A673 (cell line): ENCODE data around the gene TMEM235. TPM values are rescaled to one million over a fixed set of nuclear protein-coding genes. Genes with fewer than 3 reads are reported as not detected.

Experiments used
- BruUV-seq: library from RNA; stranded (reverse); fragments of 400-500 nt; replicated peaks from 2 replicates; lab custom pipeline; 2021; lab: Mats Ljungman, UMichigan
- CTCF ChIA-PET: fragments of 300-600 bp; sonication (Branson Sonifier 250); formaldehyde crosslinking; loops from one replicate; lab custom pipeline; 2022; ENCODE audit warnings: antibody characterized with exemption; lab: Charles Lee
- POLR2A ChIA-PET: fragments of 300-600 bp; sonication (Branson Sonifier 250); formaldehyde crosslinking; loops from one replicate; lab custom pipeline; 2022; ENCODE audit warnings: antibody characterized with exemption; ENCODE audit not compliant: low non-redundant PET; lab: Charles Lee
- DNase-seq: peaks from one replicate; pipeline ENCODE4 v3.0.0-alpha.2; 2015; ENCODE audit warnings: low spot score
- H3K27ac ChIP-seq: fragments of 200-600 bp; sonication (generic); 2 replicates; pipeline ENCODE4 v1.5.1; 2016; ENCODE audit warnings: mixed run types, low read depth, mild to moderate bottlenecking, mixed read lengths, antibody characterized with exemption, low read length; ENCODE audit not compliant: poor library complexity, severe bottlenecking
- H3K27me3 ChIP-seq: fragments of 200-600 bp; sonication (generic); replicated peaks from 2 replicates; pipeline ENCODE4 v1.6.1; 2017; ENCODE audit warnings: mixed run types, low read depth, mild to moderate bottlenecking, mixed read lengths, antibody characterized with exemption, low read length; ENCODE audit not compliant: insufficient read depth, poor library complexity
- H3K36me3 ChIP-seq: fragments of 200-600 bp; sonication (generic); 2 replicates; pipeline ENCODE4 v1.6.1; 2016; ENCODE audit warnings: mixed run types, mild to moderate bottlenecking, mixed read lengths, antibody characterized with exemption, low read length; ENCODE audit not compliant: insufficient read depth, poor library complexity, severe bottlenecking
- H3K4me1 ChIP-seq: fragments of 200-600 bp; sonication (generic); 2 replicates; pipeline ENCODE4 v1.6.1; 2017; ENCODE audit warnings: mixed run types, mild to moderate bottlenecking, mixed read lengths, antibody characterized with exemption, low read length; ENCODE audit not compliant: insufficient read depth, poor library complexity, severe bottlenecking
- H3K4me3 ChIP-seq: fragments of 200-600 bp; sonication (generic); 2 replicates; pipeline ENCODE4 v1.5.1; 2016; ENCODE audit warnings: low read depth, mixed run types, mild to moderate bottlenecking, mixed read lengths, low read length; ENCODE audit not compliant: poor library complexity, severe bottlenecking
- H3K9me3 ChIP-seq: fragments of 200-600 bp; sonication (generic); 2 replicates; pipeline ENCODE4 v1.6.1; 2016; ENCODE audit warnings: mixed run types, low read depth, mild to moderate bottlenecking, mixed read lengths, antibody characterized with exemption, low read length; ENCODE audit not compliant: poor library complexity, severe bottlenecking
- CTCF ChIP-seq: fragments of 300-800, 200-600 bp; sonication (generic); conservative IDR thresholded peaks from 2 replicates; pipeline ENCODE4 v1.5.1; 2017; ENCODE audit warnings: low read depth, mild to moderate bottlenecking, antibody characterized with exemption, low read length, moderate library complexity, mixed read lengths
- EZH2 ChIP-seq: fragments of 200-600 bp; sonication (generic); IDR thresholded peaks from 2 replicates; pipeline ENCODE4 v1.6.1; 2017; ENCODE audit warnings: borderline replicate concordance, low read depth, mild to moderate bottlenecking, mixed read lengths, antibody characterized with exemption, low read length; ENCODE audit not compliant: poor library complexity, severe bottlenecking
- intact Hi-C: fragments of 100-400 bp; cut with micrococcal nuclease; formaldehyde crosslinking; loops from one replicate; pipeline ENCODE4 v1.10.0; 2022; ENCODE audit not compliant: unreplicated experiment
- total RNA-seq: library from RNA; stranded (reverse); gene quantifications from 2 replicates; pipeline ENCODE4 v1.2.3, GENCODE V29; 2021

The TMEM235 gene
- total RNA-seq, 1 experiment from 2014 or later: not detected

GRCh38 chr17:78235885-78236284, 4.5 kb downstream of the TMEM235 start:
- intact Hi-C loops: no loop called here
- no TSS peak for BruUV-seq
- no peak for DNase-seq
- H3K27me3 ChIP-seq: peaks cover 14% of the 10 kb centered on the region
- no peak for TF ChIP-seq CTCF
- TF ChIP-seq EZH2: no peak
- CTCF ChIA-PET: no interaction called here
- H3K4me1 ChIP-seq: no peaks in the 10 kb centered on the region
- POLR2A ChIA-PET: no interaction called here
- no peak overlapping the region for H3K4me3 ChIP-seq
- no peak overlapping the region for H3K27ac ChIP-seq
- H3K9me3 ChIP-seq: no peaks in the 10 kb centered on the region
- H3K36me3 ChIP-seq: no peaks in the 10 kb centered on the region

GRCh38 chr17:78236362-78237127, 5.1 kb downstream of the TMEM235 start:
- POLR2A ChIA-PET: no interaction called here
- DNase-seq: no peak
- no TSS peak for BruUV-seq
- Histone ChIP-seq H3K36me3 (no peaks in the 10 kb centered on the region), H3K4me1 (no peaks in the 10 kb centered on the region), H3K4me3 (no peak overlapping the region), H3K27ac (no peak overlapping the region), H3K9me3 (no peaks in the 10 kb centered on the region), H3K27me3 (peaks cover 8% of the 10 kb centered on the region)
- intact Hi-C loops: no loop called here
- CTCF ChIA-PET: no interaction called here
- TF ChIP-seq CTCF: no peak

GRCh38 chr17:78237401-78238012, 6.1 kb downstream of the TMEM235 start:
- Histone ChIP-seq H3K27ac (no peak overlapping the region), H3K27me3 (no peaks in the 10 kb centered on the region), H3K4me3 (no peak overlapping the region), H3K36me3 (no peaks in the 10 kb centered on the region), H3K9me3 (no peaks in the 10 kb centered on the region), H3K4me1 (no peaks in the 10 kb centered on the region)
- no TSS peak for BruUV-seq
- intact Hi-C loops: no loop called here
- ChIA-PET POLR2A (no interaction called here), CTCF (no interaction called here)
- no peak for DNase-seq
- TF ChIP-seq EZH2 (no peak), CTCF (no peak)
